ENCODE results near the gene CTNNB1.

CTNNB1 gene

DNA sequence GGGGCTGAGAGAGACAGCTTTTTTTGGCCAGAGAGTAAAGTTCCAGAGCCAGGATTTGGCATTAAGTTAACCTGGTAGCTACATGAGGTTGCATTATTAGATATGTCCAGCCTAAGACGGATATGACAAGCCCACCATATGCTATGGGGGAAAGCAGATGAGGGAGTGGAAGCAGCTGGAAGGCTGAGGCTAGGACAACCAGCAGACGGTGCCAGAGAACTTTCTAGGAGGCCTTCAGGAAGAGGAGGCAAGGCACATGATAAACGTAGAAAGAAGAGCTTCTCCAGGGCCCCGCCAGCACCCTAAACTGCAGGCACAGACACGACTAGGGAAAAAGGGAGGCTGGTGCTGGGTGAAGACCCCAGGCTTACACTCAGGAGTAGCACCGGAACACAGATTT lies 87.0 kb downstream of the CTNNB1 start:
- no peak for ATAC-seq
- Mint-ChIP-seq H3K27ac (no peak overlapping the region), H3K4me3 (no peak overlapping the region), H3K36me3 (no peaks in the 10 kb centered on the region), H3K9me3 (peaks cover 4% of the 10 kb centered on the region), H3K4me1 (peaks cover 12% of the 10 kb centered on the region)
- no peak for DNase-seq (ENCODE audit: low spot score in 2 of 2)

- H3K27ac Mint-ChIP-seq, result no peak overlapping the region
- no peaks in the 10 kb centered on the region for H3K36me3 Mint-ChIP-seq
- no peak for ATAC-seq
These were observed 89.5 kb downstream of the CTNNB1 start for GRCh38 chr3:41288785-41289184.

More at GRCh38 chr3:41288785-41289184, 89.5 kb downstream of the CTNNB1 start:
- DNase-seq (ENCODE audit: low spot score in 2 of 2), result no peak
- H3K4me3 Mint-ChIP-seq, result no peak overlapping the region
- H3K4me1 Mint-ChIP-seq, result peaks cover 12% of the 10 kb centered on the region
- H3K9me3 Mint-ChIP-seq, result peaks cover 4% of the 10 kb centered on the region

Measured in stimulated activated effector memory CD8-positive, alpha-beta T cell treated with anti-CD3 and anti-CD28 coated beads, Interleukin-12 subunit alpha, Interleukin-12 subunit beta, amount 100 ng/mL, for 72 hours (primary cell).